ENCODE data around the gene IFITM1.
A peak's percentile ranks its signal among the peaks of the same experiment; 100 is the strongest.
"Not testable (repeated sequence)": the region's sequence is repeated elsewhere in the genome, so short reads cannot be mapped to it uniquely, and the experiment has no call there.

IFITM1 gene

DNA sequence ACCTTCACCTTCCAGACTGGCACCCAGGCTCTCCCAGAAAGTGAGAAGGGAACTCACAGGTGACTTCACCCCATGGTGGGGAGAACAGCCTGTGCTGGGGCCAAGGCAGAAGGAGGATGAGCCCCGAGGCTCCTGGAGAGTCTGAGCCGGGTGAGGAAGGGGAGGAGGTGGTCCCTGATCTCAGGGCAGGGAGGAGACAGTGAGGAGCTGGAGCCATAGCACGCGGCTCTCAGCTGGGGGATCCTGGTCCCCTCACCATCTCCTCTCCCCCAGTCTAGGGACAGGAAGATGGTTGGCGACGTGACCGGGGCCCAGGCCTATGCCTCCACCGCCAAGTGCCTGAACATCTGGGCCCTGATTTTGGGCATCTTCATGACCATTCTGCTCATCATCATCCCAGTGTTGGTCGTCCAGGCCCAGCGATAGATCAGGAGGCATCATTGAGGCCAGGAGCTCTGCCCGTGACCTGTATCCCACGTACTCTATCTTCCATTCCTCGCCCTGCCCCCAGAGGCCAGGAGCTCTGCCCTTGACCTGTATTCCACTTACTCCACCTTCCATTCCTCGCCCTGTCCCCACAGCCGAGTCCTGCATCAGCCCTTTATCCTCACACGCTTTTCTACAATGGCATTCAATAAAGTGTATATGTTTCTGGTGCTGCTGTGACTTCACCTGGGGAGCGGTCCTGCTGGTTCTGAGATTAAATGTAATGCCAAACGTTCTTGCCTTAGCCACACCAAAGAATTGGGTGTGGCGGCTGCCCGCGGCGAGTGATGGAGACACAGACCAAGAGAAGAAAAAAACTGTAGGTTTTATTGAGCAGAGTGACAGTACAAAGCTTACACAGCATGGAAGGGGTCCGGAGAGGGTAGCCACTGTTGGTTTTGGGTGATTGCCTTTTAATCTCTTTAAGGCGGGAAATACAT is 4.8 kb upstream of the IFITM1 start:
- Mint-ChIP-seq H3K4me3 (peak overlapping the region; percentile 84 to 96), H3K4me1 (peaks cover 66% of the 10 kb centered on the region), H3K27ac (peak overlapping the region; percentile 91 to 98)
- not testable (repeated sequence) for H3K27me3 Mint-ChIP-seq, DNase-seq, H3K9me3 Mint-ChIP-seq
- peak; percentile 12 for ATAC-seq

DNA sequence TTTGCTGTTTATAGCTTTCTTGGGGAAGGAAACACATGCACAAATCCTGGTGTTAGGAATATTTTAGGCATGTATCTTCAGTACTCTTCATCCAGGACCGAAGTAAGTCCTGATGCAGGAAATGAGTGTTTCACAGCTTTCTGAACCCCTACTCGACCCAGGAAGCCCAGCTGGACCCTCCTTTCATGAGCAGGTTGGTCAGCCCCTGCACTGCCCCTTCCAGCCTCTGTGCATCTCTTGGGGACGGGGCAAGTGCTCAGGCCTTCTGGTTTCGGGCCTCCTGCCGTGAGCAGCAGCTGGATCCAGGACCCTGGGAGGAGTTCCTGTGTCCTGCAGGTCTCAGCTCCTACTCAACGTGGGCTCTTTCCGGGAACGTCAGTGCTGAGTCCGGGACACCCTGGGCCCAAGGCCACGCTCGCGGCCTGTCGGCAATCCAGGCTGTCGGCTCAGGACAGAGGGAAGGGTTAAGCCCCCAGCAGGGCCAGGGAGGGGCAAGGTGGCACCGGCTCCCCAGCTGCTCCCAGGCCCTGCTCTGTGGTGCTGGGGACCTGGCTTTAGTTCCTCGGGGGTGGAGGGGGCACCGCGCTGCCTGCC is 3.8 kb upstream of the IFITM1 start:
- ATAC-seq, H3K9me3 Mint-ChIP-seq, H3K27me3 Mint-ChIP-seq: not testable (repeated sequence)
- Mint-ChIP-seq H3K4me1 (peaks cover 59% of the 10 kb centered on the region), H3K4me3 (peak overlapping the region; percentile 84 to 96), H3K27ac (peak overlapping the region in 1 of 2 donors; percentile 91)
- DNase-seq: peak in 1 of 2 donors; percentile 20

DNA sequence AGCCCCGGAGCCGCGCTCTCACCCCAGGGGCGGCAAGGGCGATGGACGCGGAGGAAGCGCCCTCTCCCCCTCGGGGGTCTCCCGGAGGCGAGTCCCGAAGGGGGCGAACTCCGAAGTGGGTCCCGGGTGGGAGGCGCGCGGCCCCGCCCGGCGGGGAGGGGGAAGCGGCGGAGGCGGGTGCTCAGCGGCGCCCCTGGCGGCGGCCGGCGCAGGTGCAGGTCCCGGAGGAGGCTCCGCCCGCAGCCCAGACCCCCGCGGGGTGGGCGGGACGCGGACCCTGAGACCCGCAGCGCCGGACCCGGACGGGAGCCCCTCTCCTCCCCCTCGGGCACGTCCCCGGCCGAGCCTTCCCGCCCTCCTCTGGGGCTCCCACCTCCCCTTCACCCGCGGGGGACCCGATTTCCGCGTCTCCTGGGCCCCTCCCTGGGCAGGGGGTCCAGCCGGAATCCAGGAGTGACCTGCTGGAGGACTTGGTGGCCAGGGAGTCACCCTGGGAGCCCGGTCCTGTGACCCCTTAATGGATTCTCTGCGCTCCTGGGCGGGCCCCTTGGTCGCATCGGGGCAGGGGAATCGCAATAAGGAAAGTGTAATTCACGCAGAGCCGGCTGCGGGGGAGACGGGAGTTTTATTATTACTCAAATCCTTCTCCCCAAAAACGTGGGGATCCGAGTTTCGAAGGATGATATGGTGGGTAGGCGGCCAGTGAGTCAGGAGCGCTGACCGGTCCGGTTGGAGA is 2.7 kb upstream of the IFITM1 start:
- H3K27me3 Mint-ChIP-seq, H3K9me3 Mint-ChIP-seq: not testable (repeated sequence)
- Mint-ChIP-seq H3K4me1 (peaks cover 48% of the 10 kb centered on the region), H3K4me3 (peak overlapping the region; percentile 94 to 98), H3K27ac (peak overlapping the region in 1 of 2 donors; percentile 93)
- DNase-seq: peak in 1 of 2 donors; percentile 31
- peak; percentile 0 for ATAC-seq

DNA sequence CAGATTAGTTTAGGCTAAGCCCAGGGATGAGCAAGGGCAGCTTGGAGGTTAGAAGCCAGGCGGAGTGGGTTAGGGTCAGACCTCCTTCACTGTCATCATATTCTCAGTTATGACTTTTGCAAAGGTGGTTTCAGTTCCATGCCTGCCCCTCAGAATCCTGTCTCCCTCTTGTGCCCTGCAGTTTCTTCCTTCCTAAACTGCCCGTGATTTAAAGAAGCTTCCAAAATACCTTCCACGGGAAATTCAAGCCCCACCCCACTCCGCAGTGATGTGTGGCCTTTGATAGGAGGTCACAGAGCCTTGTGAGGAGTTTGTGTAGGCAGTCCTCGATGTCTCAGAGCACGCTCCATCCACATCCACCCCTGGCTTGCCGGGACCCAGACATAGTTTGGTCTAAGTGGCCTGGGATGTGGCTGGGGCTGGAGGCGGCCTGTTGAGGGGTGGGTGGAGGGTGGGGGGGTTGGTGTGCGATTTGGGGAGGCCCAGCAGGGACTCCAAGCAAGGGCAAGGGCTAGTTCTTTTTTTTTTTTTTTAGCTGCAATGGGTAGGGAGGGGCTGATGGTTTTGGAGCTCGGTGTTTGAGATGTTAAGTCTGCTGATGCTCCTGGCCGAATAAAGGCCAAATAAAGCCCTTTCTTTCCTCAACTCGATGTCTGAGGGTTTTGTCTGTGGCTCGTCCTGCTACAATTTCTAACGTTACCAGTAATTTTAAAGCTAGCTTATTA is 1.6 kb upstream of the IFITM1 start:
- DNase-seq (peak in 1 of 2 donors; percentile 60), ATAC-seq (no peak)
- peaks cover 48% of the 10 kb centered on the region for H3K4me1 Mint-ChIP-seq
- H3K9me3 Mint-ChIP-seq: no peaks in the 10 kb centered on the region
- H3K27me3 Mint-ChIP-seq: no peaks in the 10 kb centered on the region
- peak overlapping the region; percentile 93 to 97 for H3K27ac Mint-ChIP-seq
- H3K4me3 Mint-ChIP-seq: peak overlapping the region; percentile 94 to 98

DNA sequence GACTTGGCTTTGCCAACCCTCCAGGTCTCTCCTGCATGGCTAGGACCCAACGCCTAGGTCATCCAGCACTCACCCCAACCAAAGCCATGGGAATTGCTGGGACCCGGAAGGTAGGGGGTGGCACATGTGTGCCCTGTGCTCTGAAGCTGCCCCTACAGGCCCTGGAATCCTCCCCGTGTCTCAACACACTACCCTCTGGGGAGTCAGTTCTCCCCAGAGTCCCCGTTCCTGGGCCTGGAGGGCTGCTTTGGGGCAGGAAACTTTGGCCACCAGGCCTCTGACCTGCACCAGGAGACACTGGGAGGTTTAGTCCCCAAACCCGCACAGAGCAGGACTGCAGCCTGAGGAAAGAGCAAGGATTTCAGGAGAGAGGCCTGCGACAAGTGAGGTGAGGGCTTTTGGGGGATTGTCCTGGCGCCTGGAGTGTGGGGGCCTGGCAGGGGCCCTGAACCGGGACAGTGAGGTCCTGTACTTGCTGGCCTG is 495 bp upstream of the IFITM1 start:
- H3K4me1 Mint-ChIP-seq: peaks cover 43% of the 10 kb centered on the region
- peak overlapping the region; percentile 94 to 98 for H3K4me3 Mint-ChIP-seq
- ATAC-seq: no peak
- DNase-seq: peak; percentile 28 to 52
- H3K27me3 Mint-ChIP-seq: no peaks in the 10 kb centered on the region
- H3K27ac Mint-ChIP-seq: peak overlapping the region; percentile 97 to 99
- H3K9me3 Mint-ChIP-seq: no peaks in the 10 kb centered on the region

DNA sequence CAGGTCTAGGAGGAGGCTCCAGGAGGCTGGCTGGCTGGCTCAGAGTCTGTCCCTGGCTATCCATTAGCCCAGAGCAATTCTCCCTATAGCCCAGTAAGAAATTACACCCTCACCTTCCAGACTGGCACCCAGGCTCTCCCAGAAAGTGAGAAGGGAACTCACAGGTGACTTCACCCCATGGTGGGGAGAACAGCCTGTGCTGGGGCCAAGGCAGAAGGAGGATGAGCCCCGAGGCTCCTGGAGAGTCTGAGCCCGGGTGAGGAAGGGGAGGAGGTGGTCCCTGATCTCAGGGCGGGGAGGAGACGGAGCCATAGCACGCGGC is 675 bp downstream of the IFITM1 start:
- not testable (repeated sequence) for H3K9me3 Mint-ChIP-seq, DNase-seq, H3K27me3 Mint-ChIP-seq
- ATAC-seq: peak; percentile 1
- H3K4me3 Mint-ChIP-seq: peak overlapping the region; percentile 94 to 98
- peaks cover 41% of the 10 kb centered on the region for H3K4me1 Mint-ChIP-seq
- peak overlapping the region; percentile 97 to 99 for H3K27ac Mint-ChIP-seq

DNA sequence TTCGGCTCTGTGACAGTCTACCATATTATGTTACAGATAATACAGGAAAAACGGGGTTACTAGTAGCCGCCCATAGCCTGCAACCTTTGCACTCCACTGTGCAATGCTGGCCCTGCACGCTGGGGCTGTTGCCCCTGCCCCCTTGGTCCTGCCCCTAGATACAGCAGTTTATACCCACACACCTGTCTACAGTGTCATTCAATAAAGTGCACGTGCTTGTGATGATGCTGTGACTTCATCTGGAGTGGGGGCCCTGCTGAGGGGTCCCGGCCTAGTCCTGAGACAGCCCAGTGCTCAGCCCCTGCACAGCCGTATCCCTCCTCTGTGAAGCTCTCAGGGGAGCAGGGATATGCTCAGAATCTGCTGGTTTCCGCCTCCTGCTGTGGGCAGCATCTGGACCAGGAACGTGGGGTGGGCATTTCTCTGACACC is 1.2 kb downstream of the IFITM1 start:
- DNase-seq: peak; percentile 51 to 55
- H3K27me3 Mint-ChIP-seq: no peaks in the 10 kb centered on the region
- H3K4me3 Mint-ChIP-seq: peak overlapping the region; percentile 94 to 98
- H3K27ac Mint-ChIP-seq: peak overlapping the region; percentile 87 to 97
- H3K9me3 Mint-ChIP-seq: no peaks in the 10 kb centered on the region
- H3K4me1 Mint-ChIP-seq: peaks cover 45% of the 10 kb centered on the region
- no peak for ATAC-seq

DNA sequence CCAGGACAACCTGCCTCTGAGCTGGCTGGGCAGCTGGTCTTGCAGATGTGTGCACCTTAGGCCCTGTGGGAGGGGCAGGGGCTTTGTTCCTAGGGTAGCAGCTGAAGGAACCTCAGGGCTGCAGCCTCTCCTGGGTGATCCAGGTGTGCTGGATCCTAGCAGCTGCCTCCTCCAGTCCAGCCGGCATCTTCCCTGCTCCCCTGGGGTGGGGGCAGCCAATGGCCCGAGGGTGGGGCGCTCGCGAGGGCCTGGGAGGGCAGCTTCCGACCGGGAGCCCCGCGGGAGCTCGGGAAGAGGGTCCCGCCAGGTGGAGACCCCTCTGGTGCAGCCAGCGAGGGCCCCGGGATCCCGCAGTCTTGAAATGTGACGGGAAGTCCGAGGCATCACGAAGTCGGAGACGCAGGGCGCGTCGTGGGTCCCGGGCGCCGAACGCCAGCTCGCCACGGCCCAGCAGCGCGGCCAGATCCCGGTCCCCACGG is 1.7 kb downstream of the IFITM1 start:
- H3K4me1 Mint-ChIP-seq: peaks cover 50% of the 10 kb centered on the region

DNA sequence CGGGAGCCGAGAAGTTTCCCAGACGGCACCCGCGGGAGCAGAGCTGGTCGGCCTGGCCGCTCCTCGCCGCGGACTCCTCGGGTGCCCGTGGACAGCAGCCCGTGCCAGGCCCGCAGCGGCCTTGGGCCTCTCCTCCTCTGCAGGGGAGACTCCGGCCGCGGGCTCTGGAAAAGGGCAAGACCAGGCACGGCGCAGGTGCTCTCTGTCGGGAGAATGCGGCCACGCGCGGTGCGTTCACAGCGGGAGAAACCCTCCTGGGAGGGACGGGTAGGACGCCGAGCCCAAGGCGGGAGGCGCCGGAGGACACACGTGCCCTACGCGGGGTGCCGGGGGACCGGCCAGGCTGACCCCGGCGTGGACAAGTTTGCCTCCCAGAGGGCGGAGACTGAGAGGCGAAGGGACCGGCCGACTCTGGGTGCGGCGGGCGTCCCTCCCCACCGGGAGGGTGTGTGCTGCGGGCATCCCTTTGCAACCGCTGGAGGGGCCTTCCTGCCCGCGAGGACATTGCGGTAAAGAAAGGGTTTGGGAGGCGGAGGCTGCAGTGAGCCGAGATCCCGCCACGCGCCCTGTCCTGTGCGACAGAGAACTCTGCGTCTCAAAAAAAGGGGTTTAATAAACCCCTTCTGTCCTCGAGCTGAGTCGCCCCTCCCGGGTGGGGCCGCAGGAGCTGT is 2.3 kb downstream of the IFITM1 start:
- Mint-ChIP-seq H3K4me1 (peaks cover 55% of the 10 kb centered on the region), H3K27ac (peak overlapping the region; percentile 96 to 97), H3K4me3 (peak overlapping the region; percentile 94 to 98), H3K27me3 (no peaks in the 10 kb centered on the region), H3K9me3 (no peaks in the 10 kb centered on the region)
- DNase-seq (peak; percentile 47 to 73), ATAC-seq (no peak)

More for the DNA sequence above, 1.7 kb downstream of the IFITM1 start:
- peak in 1 of 2 donors; percentile 33 for DNase-seq
- H3K4me3 Mint-ChIP-seq: peak overlapping the region; percentile 94 to 98
- H3K27me3 Mint-ChIP-seq: no peaks in the 10 kb centered on the region
- no peak for ATAC-seq
- H3K27ac Mint-ChIP-seq: peak overlapping the region; percentile 87 to 97
- H3K9me3 Mint-ChIP-seq: no peaks in the 10 kb centered on the region

DNA sequence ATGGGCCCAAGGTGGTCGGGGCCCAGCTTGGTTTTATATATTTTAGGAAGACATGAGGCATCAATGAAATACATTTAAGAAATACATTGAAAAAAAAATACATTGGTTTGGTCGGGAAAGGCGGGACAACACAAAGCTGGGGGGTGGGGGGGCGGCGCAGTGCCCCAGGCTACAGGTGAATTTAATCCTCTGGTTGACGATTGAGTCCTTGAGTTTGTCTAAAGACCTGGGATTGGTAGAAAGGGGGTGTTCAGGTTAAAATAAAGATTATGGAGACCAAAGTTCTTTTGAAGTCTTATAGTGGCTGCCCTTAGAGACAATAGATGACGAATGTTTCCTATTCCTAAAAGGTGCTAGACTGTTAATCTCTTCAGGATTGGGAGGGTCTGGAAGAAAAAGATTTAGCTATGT is 3.1 kb downstream of the IFITM1 start:
- DNase-seq (no peak), ATAC-seq (no peak)
- Mint-ChIP-seq H3K9me3 (no peaks in the 10 kb centered on the region), H3K4me3 (peak overlapping the region; percentile 94 to 98), H3K27ac (peak overlapping the region; percentile 96 to 97), H3K27me3 (no peaks in the 10 kb centered on the region), H3K4me1 (peaks cover 52% of the 10 kb centered on the region)

DNA sequence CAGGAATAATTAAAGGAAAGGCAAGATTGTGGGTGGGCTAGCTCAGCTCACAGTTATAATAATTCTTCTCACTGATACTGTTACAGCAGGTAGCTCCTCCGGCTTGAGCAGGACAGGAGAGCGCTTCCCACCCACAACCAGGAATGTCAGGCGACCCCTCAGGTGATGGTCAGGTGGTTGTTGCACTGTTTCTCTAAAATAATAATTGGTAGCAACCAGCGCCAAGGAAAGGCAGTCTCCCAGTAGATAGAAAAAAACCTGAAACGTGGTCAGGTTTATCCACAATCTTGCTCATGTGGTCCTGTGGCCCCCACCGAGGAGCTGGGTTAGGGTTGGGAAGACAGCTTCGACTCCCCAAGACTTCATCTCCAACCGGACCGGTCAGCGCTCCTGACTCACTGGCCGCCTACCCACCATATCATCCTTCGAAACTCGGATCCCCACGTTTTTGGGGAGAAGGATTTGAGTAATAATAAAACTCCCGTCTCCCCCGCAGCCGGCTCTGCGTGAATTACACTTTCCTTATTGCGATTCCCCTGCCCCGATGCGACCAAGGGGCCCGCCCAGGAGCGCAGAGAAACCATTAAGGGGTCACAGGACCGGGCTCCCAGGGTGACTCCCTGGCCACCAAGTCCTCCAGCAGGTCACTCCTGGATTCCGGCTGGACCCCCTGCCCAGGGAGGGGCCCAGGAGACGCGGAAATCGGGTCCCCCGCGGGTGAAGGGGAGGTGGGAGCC is 4.0 kb downstream of the IFITM1 start:
- H3K9me3 Mint-ChIP-seq, H3K27me3 Mint-ChIP-seq: not testable (repeated sequence)
- peak; percentile 24 to 50 for DNase-seq
- peak; percentile 4 for ATAC-seq
- Mint-ChIP-seq H3K4me3 (peak overlapping the region; percentile 94 to 98), H3K4me1 (peaks cover 48% of the 10 kb centered on the region), H3K27ac (peak overlapping the region; percentile 92 to 97)

DNA sequence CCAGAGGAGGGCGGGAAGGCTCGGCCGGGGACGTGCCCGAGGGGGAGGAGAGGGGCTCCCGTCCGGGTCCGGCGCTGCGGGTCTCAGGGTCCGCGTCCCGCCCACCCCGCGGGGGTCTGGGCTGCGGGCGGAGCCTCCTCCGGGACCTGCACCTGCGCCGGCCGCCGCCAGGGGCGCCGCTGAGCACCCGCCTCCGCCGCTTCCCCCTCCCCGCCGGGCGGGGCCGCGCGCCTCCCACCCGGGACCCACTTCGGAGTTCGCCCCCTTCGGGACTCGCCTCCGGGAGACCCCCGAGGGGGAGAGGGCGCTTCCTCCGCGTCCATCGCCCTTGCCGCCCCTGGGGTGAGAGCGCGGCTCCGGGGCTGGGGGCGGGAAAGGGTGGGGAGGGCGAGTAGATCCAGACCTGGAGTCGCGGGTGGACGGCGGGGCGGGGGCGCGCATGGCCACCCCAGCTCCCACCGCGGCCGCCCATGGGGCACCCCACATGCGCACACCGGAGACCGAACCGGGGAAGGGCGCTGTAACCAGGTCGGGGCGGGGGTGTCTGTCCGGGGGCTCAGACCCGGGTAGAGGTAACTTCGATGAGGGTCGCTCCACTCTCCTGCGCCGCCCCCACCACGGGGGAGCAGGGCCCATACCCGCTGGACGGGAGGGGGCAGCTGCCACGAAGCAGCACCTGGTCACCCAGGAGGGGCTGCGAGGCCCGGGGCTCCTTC is 4.7 kb downstream of the IFITM1 start:
- peak overlapping the region; percentile 85 to 89 for H3K4me3 Mint-ChIP-seq
- peak overlapping the region in 1 of 2 donors; percentile 48 for H3K27ac Mint-ChIP-seq
- DNase-seq: peak; percentile 38 to 41
- H3K9me3 Mint-ChIP-seq, H3K27me3 Mint-ChIP-seq: not testable (repeated sequence)
- ATAC-seq: peak; percentile 24
- H3K4me1 Mint-ChIP-seq: peaks cover 46% of the 10 kb centered on the region

DNA sequence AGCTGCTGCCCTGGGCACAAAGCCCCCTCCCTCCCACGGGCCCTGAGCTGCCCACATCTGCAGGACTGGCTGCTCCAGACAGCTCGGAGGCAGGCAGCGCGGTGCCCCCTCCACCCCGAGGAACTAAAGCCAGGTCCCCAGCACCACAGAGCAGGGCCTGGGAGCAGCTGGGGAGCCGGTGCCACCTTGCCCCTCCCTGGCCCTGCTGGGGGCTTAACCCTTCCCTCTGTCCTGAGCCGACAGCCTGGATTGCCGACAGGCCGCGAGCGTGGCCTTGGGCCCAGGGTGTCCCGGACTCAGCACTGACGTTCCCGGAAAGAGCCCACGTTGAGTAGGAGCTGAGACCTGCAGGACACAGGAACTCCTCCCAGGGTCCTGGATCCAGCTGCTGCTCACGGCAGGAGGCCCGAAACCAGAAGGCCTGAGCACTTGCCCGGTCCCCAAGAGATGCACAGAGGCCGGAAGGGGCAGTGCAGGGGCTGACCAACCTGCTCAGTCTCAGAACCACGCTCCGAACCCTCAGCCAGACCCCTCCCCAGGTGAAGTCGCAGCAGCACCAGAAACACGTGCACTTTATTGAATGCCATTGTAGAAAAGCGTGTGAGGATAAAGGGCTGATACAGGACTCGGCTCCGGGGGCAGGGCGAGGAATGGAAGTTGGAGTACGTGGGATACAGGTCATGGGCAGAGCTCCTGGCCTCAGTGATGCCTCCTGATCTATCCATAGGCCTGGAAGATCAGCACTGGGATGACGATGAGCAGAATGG is 5.5 kb downstream of the IFITM1 start:
- DNase-seq (peak in 1 of 2 donors; percentile 37), ATAC-seq (peak; percentile 25)
- Mint-ChIP-seq H3K27ac (peak overlapping the region; percentile 84 to 90), H3K4me3 (peak overlapping the region; percentile 85 to 89), H3K4me1 (peaks cover 53% of the 10 kb centered on the region)
- not testable (repeated sequence) for H3K9me3 Mint-ChIP-seq, H3K27me3 Mint-ChIP-seq

Data from stimulated activated naive CD8-positive, alpha-beta T cell treated with anti-CD3 and anti-CD28 coated beads, Interleukin-15, amount 100 ng/mL, for 72 hours (primary cell).